Uterus (tissue), 2 donors: ENCODE data around the gene GDF7.
"Not testable (repeated sequence)": the region's sequence is repeated elsewhere in the genome, so short reads cannot be mapped to it uniquely, and the experiment has no call there.

Experiments used
- POLR2A ChIP-seq, 2 donors: fragments of 450-650 bp; IDR thresholded peaks; one replicate each; pipeline ENCODE4 v1.6.1; 2016; ENCODE audit warnings: antibody characterized with exemption in 2 of 2, mild to moderate bottlenecking in 1 of 2, moderate library complexity in 1 of 2
- TF ChIP-seq, protein P1 (sequence below), 4 experiments: fragments of 200-600 bp in 2 of 4; fragments of 450-650 bp in 2 of 4; sonication (generic) in 2 of 4; IDR thresholded peaks; one replicate each; pipeline ENCODE4 v1.5.1; 2016 to 2019; ENCODE audit warnings: antibody characterized with exemption in 4 of 4, mild to moderate bottlenecking in 2 of 4, moderate library complexity in 1 of 4

- TF ChIP-seq POLR2A (IDR thresholded peaks at IDR 0.05): not testable (repeated sequence)
- TF ChIP-seq, protein P1, sequence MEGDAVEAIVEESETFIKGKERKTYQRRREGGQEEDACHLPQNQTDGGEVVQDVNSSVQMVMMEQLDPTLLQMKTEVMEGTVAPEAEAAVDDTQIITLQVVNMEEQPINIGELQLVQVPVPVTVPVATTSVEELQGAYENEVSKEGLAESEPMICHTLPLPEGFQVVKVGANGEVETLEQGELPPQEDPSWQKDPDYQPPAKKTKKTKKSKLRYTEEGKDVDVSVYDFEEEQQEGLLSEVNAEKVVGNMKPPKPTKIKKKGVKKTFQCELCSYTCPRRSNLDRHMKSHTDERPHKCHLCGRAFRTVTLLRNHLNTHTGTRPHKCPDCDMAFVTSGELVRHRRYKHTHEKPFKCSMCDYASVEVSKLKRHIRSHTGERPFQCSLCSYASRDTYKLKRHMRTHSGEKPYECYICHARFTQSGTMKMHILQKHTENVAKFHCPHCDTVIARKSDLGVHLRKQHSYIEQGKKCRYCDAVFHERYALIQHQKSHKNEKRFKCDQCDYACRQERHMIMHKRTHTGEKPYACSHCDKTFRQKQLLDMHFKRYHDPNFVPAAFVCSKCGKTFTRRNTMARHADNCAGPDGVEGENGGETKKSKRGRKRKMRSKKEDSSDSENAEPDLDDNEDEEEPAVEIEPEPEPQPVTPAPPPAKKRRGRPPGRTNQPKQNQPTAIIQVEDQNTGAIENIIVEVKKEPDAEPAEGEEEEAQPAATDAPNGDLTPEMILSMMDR (IDR thresholded peaks at IDR 0.05): not testable (repeated sequence)
These were observed 47.5 kb downstream of the GDF7 start for GRCh38 chr2:20714412-20714811.
